ENCODE data around the gene ETS1. TPM values are rescaled to one million over a fixed set of nuclear protein-coding genes. Genes with fewer than 3 reads are reported as not detected.

The ETS1 gene
- total RNA-seq, 4 donors from 2014 or later: 46.3 to 70.6 (median 57.6) TPM

GRCh38 chr11:128630367-128631230, 43.2 kb upstream of the ETS1 start:
- TF ChIP-seq POLR2A (IDR thresholded peaks at IDR 0.05): no peak
- TF ChIP-seq EP300 (IDR thresholded peaks at IDR 0.05): peak in 1 of 2 donors; percentile 64
- peak; percentile 80 to 94 (median 81) for TF ChIP-seq CTCF (IDR thresholded peaks at IDR 0.05)
- 34 to 36% methylated on average over 12 of the region's 12 CpGs for WGBS, 2 donors
- DNase-seq (ENCODE audit: low spot score in 2 of 2): peak; percentile 78 to 86
- Histone ChIP-seq H3K36me3 (no peaks in the 10 kb centered on the region), H3K4me1 (peaks cover 0 to 24% (median 17%) of the 10 kb centered on the region in 4 donors), H3K9me3 (no peaks in the 10 kb centered on the region), H3K27ac (peak overlapping the region in 3 of 4 donors; percentile 49 to 74 (median 57)), H3K27me3 (no peaks in the 10 kb centered on the region), H3K4me3 (no peak overlapping the region)

GRCh38 chr11:128629516-128630106, 42.3 kb upstream of the ETS1 start:
- Histone ChIP-seq H3K36me3 (no peaks in the 10 kb centered on the region), H3K9me3 (no peaks in the 10 kb centered on the region), H3K27ac (peak overlapping the region in 3 of 4 donors; percentile 49 to 74 (median 57)), H3K4me1 (peaks cover 0 to 27% (median 17%) of the 10 kb centered on the region in 4 donors), H3K27me3 (no peaks in the 10 kb centered on the region), H3K4me3 (no peak overlapping the region)
- TF ChIP-seq POLR2A (IDR thresholded peaks at IDR 0.05): no peak
- no peak for TF ChIP-seq CTCF (IDR thresholded peaks at IDR 0.05)
- TF ChIP-seq EP300 (IDR thresholded peaks at IDR 0.05): no peak
- WGBS, 2 donors: 64 to 68% methylated on average over 6 of the region's 6 CpGs
- DNase-seq (ENCODE audit: low spot score in 2 of 2): no peak

- WGBS, 2 donors: 89 to 90% methylated on average over 7 of the region's 7 CpGs
- Histone ChIP-seq H3K9me3 (no peaks in the 10 kb centered on the region), H3K27ac (peak overlapping the region in 1 of 4 donors; percentile 49), H3K36me3 (no peaks in the 10 kb centered on the region), H3K4me1 (peaks cover 0 to 27% (median 17%) of the 10 kb centered on the region in 4 donors), H3K4me3 (no peak overlapping the region), H3K27me3 (no peaks in the 10 kb centered on the region)
- no peak for DNase-seq (ENCODE audit: low spot score in 2 of 2)
- TF ChIP-seq POLR2A (IDR thresholded peaks at IDR 0.05): no peak
- no peak for TF ChIP-seq CTCF (IDR thresholded peaks at IDR 0.05)
- no peak for TF ChIP-seq EP300 (IDR thresholded peaks at IDR 0.05)
These were observed 41.3 kb upstream of the ETS1 start for GRCh38 chr11:128628686-128629085.

GRCh38 chr11:128628325-128628673, 40.9 kb upstream of the ETS1 start:
- Histone ChIP-seq H3K36me3 (no peaks in the 10 kb centered on the region), H3K9me3 (no peaks in the 10 kb centered on the region), H3K4me1 (peaks cover 0 to 27% (median 17%) of the 10 kb centered on the region in 4 donors), H3K4me3 (no peak overlapping the region), H3K27me3 (no peaks in the 10 kb centered on the region), H3K27ac (peak overlapping the region in 1 of 4 donors; percentile 11)
- 93 to 95% methylated on average over 5 of the region's 5 CpGs for WGBS, 2 donors
- no peak for TF ChIP-seq POLR2A (IDR thresholded peaks at IDR 0.05)
- TF ChIP-seq CTCF (IDR thresholded peaks at IDR 0.05): no peak
- TF ChIP-seq EP300 (IDR thresholded peaks at IDR 0.05): no peak
- no peak for DNase-seq (ENCODE audit: low spot score in 2 of 2)
